GM19193 (cell line): ENCODE data around the gene ADGRG1.

Source experiments
- POLR2A ChIP-seq: IDR thresholded peaks from 4 replicates; pipeline ENCODE4 v1.6.1; 2011; ENCODE audit not compliant: insufficient read depth, insufficient read length; ENCODE audit errors: extremely low read depth

The ADGRG1 gene

DNA sequence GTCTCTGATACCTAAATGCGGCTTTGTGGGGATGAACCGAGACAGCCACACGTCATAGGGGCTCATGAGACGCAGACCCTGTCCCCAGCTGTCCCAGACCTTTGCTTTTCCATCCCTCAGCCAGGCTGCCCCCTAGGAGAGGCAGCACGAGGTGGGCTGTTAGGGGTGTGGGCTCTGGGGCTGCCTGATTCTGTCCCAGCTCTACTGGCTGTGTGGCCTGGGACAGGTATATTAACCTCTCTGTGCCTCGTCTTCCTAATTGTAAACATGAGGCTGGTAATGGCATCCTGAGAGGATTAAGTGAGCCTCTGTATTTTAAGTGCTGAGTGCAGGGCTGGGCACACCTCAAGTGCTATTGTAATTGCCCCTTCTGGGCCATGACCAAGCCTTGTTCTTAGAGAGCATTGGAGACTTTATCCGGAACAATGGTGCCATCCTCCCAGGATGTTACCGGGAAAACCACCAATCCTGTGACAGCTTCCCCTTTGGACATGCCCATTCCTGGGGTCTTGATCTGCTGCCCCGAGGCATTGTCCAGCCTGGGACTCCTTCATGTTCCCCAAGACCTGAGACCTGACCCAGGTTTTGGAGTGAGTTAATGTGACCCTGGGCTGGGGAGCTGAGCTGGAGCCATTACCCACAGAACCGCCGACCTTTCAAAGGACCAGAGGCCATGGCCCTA is 5.1 kb downstream of the ADGRG1 start:
- no peak for TF ChIP-seq POLR2A

DNA sequence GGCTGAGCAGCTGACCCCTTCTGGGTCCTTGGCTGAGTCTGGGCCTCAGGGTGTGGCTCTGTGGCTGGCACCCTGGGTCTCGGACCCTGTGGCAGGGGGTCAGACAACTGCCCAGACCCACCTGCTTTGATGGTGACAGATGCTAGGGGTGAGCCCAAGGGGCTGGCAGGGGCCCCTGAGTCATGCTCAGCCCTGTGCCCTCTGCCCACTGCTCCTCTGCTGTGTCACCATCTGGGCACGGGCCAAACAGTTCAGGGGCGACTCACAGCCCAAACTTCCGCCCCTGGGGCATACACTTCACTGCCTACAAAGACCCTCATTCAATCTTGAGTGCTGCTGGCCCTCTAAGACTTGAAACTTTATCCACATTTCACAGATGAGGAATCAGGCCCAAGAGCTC is 5.7 kb downstream of the ADGRG1 start:
- TF ChIP-seq POLR2A, result no peak

DNA sequence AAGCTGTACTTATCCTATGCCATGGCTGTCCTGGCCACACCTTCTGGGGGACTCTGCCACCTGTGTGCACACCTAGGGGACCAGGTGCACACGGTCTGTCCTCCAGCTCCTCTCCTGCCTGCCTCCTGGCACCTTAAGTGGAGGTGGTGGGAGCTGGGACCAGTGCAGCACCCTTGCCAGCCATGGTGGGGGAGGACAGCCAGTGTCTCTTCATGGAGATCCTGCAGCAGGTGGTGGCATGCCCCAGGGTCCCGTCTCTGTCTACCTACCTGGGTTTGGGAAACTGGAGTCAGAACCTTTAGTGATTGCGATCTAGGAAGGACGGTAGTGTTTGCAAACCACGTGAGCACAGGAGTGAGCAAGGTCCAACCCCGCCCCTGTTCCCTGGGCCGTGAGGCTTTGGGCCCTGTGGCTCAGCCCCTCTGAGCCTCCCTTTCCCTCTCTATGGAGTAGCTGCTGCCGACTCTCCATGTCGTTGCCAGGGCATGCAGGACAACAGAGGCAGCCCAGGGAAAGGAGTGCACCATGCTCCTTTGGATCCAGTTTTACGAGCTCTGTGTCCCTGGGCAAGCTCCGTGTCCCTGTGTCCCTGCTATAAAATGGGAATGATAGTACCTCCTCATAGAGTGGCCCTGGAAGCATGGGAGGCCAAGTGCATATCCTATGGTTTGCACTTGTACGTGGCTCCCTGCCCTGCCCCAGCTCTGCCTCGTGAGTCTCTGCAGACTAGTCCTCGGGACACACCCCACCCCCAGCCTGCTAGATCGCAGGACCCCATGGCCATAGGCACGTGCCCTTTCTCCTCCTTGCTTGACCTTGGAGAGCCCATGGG is 7.1 kb downstream of the ADGRG1 start:
- TF ChIP-seq POLR2A, result no peak

DNA sequence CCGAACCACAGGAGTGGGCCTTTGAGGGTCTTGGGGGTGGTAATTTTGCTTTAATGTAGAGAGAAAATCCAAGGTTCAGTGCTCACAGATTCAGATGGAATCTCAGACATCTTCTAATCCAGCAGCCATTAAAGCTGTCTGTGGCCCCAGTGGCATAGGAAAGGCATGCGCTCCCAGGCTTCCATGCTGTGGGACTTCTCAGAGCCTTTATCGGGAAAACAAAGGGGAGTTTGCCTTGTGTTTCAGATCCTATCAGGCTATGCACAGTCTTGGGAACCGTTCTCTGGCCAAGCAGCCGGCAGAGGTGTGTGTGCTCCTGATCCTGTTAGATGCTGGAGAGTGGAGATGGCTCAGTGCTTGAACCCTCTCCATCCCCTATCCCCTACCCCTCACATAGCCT is 7.8 kb downstream of the ADGRG1 start:
- TF ChIP-seq POLR2A, result no peak

DNA sequence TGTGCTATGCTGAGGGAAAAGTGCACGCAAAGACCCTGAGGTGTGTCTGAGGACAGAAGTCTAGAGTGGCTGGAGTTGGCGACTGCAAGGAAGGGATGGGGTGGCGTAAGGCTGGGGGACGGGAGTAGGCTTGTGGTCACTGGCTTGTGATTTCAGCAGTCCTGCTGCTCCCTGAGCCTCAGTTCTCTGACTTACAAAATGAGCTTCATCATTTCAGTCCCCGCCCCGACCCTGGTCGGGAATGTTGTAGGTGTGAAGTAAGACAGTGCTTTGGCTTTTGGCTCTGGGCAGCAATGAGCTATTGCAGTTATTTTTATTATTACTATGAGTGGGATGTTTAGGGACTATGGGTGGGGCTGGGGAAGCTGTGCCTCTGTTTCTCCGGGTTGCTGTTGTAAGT is 8.6 kb downstream of the ADGRG1 start:
- no peak for TF ChIP-seq POLR2A

DNA sequence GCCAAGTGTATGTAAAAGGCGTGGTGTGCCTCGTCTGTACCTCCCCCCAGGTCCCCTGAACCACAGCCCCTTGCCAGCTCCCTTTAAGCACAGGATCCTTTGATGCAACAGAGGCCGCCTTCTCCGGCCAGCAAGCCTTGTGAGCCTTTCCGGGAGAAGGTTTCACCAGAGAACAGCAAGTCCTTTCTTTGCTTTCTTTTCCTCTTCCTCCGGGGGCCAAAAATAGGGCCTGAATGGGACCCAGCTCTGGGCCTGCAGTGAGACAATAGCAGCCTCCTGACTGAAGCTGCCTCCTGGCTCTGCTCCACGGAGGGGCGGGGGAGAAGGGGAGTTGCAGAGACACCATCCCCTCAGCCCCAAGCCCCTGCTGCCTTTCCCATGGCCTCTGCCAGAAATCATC is 9.0 kb downstream of the ADGRG1 start:
- no peak for TF ChIP-seq POLR2A

DNA sequence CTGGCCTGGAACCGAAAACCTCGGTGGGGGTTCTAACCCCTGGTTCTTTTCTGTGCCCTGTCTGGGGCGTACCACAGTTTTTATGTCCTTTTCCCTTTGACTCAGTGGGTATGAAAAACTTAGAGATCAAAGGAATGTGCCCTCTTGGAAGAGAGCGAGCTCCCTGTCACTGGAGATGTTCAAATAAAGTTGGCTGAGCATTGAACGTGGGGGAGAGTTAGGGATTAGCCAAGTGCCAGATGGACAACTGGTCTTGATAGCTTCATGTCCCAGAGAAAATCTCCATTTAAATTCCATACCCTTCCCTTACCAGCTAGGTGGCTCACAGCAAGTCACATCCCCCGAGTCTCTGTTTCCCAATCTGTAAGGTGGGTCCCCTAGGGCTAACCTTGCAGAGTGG is 9.5 kb downstream of the ADGRG1 start:
- no peak for TF ChIP-seq POLR2A

DNA sequence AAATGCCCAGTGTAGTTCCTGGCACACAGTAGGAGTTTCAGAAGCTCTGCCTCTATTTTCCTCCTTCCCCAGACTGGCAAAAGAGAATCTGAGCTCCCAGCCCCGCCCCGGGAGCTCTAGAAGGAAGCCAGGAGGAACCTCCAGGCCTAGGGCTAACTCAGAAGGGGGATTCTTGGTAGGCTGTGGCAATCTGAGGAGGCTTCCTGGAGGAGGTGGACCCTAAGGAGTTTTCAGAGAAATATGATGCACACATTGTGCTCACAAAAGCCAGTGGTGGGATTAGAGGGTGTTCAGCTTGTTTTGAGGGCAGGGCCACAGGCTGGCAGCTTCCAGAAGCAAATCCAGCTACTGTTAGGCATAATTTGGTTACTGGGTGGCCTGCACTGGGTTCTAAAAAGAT is 10.0 kb downstream of the ADGRG1 start:
- TF ChIP-seq POLR2A, result no peak

DNA sequence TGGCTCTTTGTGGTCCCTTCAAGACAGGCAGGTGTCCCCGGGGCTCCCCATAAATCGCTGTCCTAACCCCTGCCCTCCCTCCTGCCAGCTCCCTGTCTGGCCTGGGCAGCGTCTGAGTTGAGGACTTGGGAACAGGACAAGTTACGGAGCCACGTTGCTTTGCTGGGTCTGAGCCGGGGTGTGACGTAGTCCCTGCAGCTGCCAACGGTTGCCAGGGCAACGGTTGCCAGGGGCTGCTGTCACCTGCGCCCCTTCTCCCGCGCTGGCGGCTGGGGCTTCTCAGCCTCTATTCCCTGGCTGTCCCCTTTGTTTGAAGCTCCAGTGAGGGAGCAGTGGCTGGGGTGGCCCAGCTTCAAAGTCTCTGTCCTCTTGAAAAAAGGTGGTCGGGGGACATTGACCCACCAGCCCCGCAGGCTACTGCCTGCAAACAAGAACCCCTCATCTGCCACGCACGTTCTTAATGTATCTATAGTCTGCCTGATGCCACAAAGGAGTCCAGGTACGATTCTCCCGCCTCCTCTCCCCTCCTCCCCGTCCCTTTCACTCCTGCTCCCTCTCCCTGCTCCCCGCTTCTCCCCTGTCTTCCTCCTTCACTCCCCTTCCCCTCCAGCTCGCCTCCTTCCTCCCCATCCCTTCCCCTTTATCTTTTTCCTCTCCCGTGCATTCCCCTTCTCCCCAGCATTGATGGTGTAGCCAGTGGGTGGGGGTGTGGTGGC is 10.9 kb downstream of the ADGRG1 start:
- no peak for TF ChIP-seq POLR2A

DNA sequence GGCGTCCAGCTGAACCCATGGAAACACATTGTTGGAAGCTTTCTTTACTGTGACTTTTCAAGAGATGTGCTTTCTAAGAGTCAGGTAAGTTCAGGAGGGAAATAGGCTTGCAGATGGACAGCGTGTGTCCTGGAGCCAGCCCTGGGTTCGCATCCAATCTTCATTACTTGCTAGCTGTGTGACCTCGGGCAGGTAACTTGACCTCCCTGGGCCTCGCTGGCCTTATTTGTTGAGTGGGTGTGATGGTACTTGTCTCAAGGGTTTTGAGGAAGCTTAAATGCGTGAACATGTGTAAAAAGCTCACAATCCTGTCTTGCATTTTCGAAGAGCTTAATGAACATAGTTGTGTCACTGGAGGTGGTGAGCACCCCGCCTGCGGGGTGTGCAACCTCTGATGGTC is 11.8 kb downstream of the ADGRG1 start:
- no peak for TF ChIP-seq POLR2A

DNA sequence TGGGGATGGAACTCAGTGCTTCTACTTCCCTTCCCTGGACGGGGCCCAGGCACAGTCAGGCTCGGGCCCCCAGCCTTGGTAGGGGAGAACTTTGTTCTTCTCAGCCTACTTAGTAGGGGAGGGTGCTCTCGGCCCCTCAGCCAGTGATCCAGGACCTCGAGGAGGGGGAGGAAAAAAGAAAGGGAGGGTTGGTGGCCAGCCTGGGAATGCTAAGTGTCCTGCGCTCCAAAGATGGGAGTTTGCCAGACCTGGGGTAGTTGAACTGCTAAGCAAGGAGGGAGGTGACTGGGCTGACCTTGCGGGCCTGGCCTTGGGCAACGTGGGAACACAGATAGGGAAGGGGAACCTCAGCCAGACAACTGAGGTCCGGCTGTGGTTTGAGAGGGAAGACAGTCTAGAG is 12.2 kb downstream of the ADGRG1 start:
- no peak for TF ChIP-seq POLR2A

DNA sequence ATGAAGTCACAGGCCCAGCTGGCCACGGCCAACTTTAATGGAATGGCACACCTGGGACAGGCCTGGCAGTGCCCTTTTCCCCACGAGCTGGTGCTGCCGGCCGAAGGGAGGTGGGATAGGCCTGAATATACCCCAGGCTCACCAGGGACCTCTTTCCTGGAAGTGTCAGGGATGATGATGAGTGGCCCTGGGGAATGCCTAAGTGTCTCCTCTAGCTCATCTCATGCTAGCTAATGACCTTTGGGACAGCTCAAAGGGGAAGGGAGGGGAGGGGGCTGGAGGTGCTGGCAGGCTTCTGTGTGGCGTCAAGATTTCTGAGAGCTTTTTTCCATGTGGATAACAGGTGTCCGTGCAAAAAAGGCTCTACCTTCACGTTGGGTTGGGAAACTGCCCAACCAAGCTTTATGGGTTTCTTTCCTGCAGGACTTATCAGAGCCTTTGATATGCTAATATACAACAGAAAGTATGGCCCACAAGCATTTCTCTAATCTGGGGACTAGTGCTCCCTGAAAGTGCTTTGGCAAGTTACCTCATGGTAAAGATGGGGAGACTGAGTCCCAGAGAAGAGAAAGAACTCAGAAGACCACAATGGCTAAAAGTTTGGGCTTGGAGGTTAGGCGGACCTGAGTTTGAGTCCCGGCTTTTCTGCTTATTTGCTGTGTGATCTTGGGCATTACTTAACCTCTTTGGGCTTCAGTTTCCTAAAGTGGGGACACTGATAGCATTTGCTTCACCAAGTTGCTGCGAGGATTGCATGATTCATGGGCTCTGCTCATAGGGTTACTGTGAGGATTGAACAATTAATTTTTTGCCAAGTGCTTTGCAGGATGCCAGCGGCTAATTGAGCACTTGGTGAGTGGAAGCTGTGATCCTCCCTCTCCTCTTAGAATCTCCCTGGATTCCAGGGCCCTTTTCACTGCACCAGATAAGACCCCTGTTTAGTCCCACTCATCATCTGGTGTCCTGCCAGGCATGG is 14.0 kb downstream of the ADGRG1 start:
- no peak for TF ChIP-seq POLR2A

DNA sequence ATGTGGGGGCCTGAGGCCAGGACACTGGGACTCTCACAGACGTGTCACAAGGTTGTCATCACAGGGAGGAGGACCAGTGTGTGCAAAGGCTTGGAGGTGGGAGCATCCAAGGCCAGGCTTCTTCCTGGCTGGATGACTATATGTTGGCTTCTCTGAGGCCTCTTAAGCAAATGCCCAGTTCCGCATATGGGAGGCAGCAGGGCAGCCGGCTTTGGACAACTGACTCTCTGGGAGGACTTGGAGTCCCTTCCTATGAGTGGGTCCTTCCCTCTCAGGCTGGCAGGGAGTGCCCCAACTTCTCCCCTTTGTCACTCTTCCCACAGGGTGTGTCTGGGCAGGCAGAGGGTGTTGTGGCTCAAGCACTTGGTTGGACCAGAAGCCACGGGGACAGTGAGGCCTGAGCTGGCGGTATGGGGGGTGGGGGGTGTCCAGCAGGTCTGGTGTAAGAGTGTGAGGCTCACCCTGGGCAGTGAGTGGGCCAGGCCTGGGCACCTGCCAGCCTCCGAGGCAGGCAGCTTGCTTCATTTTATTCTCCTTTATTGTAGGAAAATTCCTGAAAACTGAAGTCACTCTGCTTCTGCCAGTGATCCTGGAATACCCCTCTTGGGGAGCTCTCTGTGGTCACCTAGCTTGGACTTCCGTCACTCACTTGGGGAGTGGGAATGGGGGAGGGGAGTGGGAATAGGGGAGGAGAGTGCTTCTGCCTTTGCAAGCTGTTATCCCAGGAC is 14.9 kb downstream of the ADGRG1 start:
- no peak for TF ChIP-seq POLR2A

DNA sequence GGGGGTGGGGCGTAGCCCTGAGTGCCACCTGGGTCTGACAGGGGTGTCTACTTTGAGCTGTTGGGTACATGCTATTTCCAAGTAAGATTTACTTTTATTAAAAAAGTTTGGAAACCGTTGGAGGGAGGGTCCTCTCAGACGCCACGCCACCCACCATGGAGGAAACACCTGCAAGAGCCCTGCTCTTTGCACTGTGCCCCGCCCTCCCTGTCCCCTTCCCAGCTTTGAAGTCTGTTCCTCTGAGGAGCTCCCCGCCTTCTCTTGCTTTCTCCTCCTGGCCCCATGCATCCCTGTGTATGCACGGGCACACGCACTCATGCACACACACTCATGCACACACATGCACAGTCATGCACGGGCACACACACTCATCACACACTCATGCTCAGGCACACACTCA is 15.5 kb downstream of the ADGRG1 start:
- TF ChIP-seq POLR2A, result no peak
